Esophagus squamous epithelium (tissue), 5 donors: ENCODE data around the gene DESI1. TPM values are rescaled to one million over a fixed set of nuclear protein-coding genes. Genes with fewer than 3 reads are reported as not detected.
A peak's percentile ranks its signal among the peaks of the same experiment; 100 is the strongest.

Experiments used
- DNase-seq: peaks from one replicate; lab custom pipeline; 2025; lab: John Stamatoyannopoulos, UW
- H3K27ac ChIP-seq, 4 donors: fragments of 200-600 bp; sonication (generic); one replicate each; pipeline ENCODE4 v1.5.1; 2016 to 2019; ENCODE audit warnings: mild to moderate bottlenecking in 1 of 4
- H3K27me3 ChIP-seq, 4 donors: fragments of 200-600 bp; sonication (generic); 1 replicate in 3 of 4; 2 replicates in 1 of 4; pipeline versions ENCODE4 v1.5.1 to v1.6.0; 2017 to 2021; ENCODE audit warnings: antibody characterized with exemption in 1 of 4
- H3K36me3 ChIP-seq, 3 donors: fragments of 200-600 bp; sonication (generic); one replicate each; pipeline ENCODE4 v1.5.1; 2016 to 2019
- H3K4me1 ChIP-seq, 3 donors: fragments of 200-600 bp; sonication (generic); one replicate each; pipeline ENCODE4 v1.5.1; 2017 to 2019
- H3K4me3 ChIP-seq, 4 donors: fragments of 200-600 bp; sonication (generic); 1 replicate in 3 of 4; 2 replicates in 1 of 4; pipeline ENCODE4 v1.5.1; 2016 to 2019; ENCODE audit warnings: mild to moderate bottlenecking in 2 of 4, moderate library complexity in 1 of 4
- H3K9me3 ChIP-seq, 3 donors: fragments of 200-600 bp; sonication (generic); one replicate each; pipeline ENCODE4 v1.5.1; 2016 to 2019
- POLR2A ChIP-seq, 4 donors: fragments of 450-650 bp; IDR thresholded peaks; one replicate each; pipeline ENCODE4 v1.6.1; 2017; ENCODE audit warnings: antibody characterized with exemption in 4 of 4, mild to moderate bottlenecking in 4 of 4, moderate library complexity in 3 of 4
- WGBS, 2 donors: methylation state at CpG; one replicate each; pipeline ENCODE4 v1.1.5; 2018; 5-methylcytosine and 5-hydroxymethylcytosine counted together
- intact Hi-C: fragments of 100-400 bp; cut with DNase I; formaldehyde crosslinking; loops from one replicate; pipeline ENCODE4 v1.15.0; 2022
- total RNA-seq, 4 donors: library from RNA; depleted of rRNA; stranded (reverse); fragments of >200 nt; gene quantifications; one replicate each; pipeline ENCODE4 v1.1.0, GENCODE V29; 2016
- TF ChIP-seq, protein P1 (sequence below), 6 experiments: fragments of 450-650 bp in 4 of 6; fragments of 200-600 bp in 2 of 6; sonication (generic) in 2 of 6; IDR thresholded peaks; one replicate each; pipeline ENCODE4 v1.5.1; 2016 to 2019; ENCODE audit warnings: antibody characterized with exemption in 6 of 6, mild to moderate bottlenecking in 4 of 6, moderate library complexity in 4 of 6
- donor health status: DM: yes; HTN: yes; CAD: no.

DESI1 gene
- total RNA-seq, 4 donors from 2014 or later, result 22.1 to 34.9 (median 28.4) TPM

DNA sequence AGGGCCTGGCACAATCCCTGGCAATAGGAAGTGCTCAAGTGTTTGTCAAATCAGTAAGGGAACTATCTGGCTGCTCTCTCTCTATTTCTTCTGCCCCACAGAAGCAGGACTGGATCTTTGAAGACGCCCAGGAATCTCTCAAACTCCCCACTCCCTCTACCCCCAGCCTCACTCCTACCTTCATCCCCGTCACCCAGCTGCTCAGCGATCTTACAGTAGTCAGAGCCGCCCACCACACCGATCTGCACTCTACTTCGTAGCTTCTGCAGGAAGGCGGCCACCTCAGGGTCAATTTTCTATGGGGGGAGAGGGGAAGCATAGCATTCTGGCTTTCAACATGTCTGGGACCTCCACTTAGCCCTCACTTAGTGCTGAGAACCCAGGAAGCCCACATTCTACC, 34.9 kb downstream of the DESI1 start:
- Histone ChIP-seq H3K4me3 (no peak overlapping the region), H3K9me3 (no peaks in the 10 kb centered on the region), H3K27ac (no peak overlapping the region), H3K36me3 (peaks cover 0 to 56% (median 12%) of the 10 kb centered on the region in 3 donors), H3K27me3 (no peaks in the 10 kb centered on the region), H3K4me1 (peaks cover 9 to 29% (median 16%) of the 10 kb centered on the region in 3 donors)
- TF ChIP-seq POLR2A (IDR thresholded peaks at IDR 0.05), result no peak
- TF ChIP-seq, protein P1, sequence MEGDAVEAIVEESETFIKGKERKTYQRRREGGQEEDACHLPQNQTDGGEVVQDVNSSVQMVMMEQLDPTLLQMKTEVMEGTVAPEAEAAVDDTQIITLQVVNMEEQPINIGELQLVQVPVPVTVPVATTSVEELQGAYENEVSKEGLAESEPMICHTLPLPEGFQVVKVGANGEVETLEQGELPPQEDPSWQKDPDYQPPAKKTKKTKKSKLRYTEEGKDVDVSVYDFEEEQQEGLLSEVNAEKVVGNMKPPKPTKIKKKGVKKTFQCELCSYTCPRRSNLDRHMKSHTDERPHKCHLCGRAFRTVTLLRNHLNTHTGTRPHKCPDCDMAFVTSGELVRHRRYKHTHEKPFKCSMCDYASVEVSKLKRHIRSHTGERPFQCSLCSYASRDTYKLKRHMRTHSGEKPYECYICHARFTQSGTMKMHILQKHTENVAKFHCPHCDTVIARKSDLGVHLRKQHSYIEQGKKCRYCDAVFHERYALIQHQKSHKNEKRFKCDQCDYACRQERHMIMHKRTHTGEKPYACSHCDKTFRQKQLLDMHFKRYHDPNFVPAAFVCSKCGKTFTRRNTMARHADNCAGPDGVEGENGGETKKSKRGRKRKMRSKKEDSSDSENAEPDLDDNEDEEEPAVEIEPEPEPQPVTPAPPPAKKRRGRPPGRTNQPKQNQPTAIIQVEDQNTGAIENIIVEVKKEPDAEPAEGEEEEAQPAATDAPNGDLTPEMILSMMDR (IDR thresholded peaks at IDR 0.05), result no peak
- DNase-seq, result no peak
- WGBS, 2 donors, result 92 to 99% methylated on average over 7 of the region's 7 CpGs
- intact Hi-C loops, result no loop called here

DNA sequence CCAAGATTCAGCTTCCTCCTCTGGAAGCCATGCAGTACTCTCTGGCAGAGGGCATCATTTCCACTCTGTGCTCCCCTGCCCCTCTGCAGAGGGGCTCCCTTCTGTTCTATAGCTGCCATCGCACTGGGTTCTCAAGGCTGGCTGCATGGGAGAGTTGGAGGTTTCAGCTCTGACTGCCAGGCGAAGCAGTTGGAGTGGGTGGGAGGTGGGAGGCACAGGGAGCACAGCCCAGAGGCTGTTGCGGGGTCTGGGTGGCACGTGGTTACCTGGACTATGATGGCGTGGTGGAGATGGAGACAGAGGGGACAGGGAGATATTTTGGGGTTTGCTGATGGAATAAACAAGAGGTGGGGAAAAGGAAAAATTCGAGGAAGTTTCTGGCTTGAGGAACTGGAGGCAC, 36.0 kb downstream of the DESI1 start:
- no peak for TF ChIP-seq POLR2A (IDR thresholded peaks at IDR 0.05)
- TF ChIP-seq, protein P1 (IDR thresholded peaks at IDR 0.05), result no peak
- intact Hi-C loops, result no loop called here
- Histone ChIP-seq H3K27ac (peak overlapping the region in 1 of 4 donors; percentile 18), H3K4me1 (peaks cover 9 to 21% (median 16%) of the 10 kb centered on the region in 3 donors), H3K9me3 (no peaks in the 10 kb centered on the region), H3K36me3 (peaks cover 5 to 66% (median 16%) of the 10 kb centered on the region in 3 donors), H3K27me3 (no peaks in the 10 kb centered on the region), H3K4me3 (no peak overlapping the region)
- DNase-seq, result no peak
- 83 to 96% methylated on average over 4 to 5 of the region's 6 CpGs for WGBS, 2 donors

DNA sequence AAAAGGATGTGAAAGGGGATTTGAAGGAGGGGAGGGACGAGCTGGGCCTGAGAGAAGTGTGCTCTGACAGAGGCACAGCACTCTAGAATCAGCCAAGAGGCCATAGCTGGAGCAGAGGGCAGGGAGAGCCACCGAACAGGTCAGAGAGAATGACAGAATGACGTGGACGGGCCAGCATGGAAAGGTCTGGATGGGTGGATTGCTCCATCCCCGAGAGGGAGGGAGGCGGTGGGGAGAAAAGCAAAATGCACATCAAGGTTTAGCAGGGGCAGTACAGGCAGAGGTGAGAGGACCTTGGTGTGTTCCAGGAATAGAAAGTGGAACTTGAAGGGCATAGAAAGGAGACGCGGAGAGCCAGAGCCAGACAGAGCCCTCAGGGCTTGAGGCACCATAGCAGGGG, 38.1 kb downstream of the DESI1 start:
- no peak for TF ChIP-seq POLR2A (IDR thresholded peaks at IDR 0.05)
- TF ChIP-seq, protein P1 (IDR thresholded peaks at IDR 0.05), result no peak
- peaks cover under 1 to 4% (median 4%) of the 10 kb centered on the region in 3 donors for H3K4me1 ChIP-seq
- peaks cover 19 to 88% (median 20%) of the 10 kb centered on the region in 3 donors for H3K36me3 ChIP-seq
- intact Hi-C loops, result no loop called here
- no peak overlapping the region for H3K27ac ChIP-seq
- H3K27me3 ChIP-seq, result no peaks in the 10 kb centered on the region
- H3K4me3 ChIP-seq, result no peak overlapping the region
- DNase-seq, result no peak
- WGBS, 2 donors, result 78 to 88% methylated on average over 8 of the region's 8 CpGs
- H3K9me3 ChIP-seq, result no peaks in the 10 kb centered on the region

DNA sequence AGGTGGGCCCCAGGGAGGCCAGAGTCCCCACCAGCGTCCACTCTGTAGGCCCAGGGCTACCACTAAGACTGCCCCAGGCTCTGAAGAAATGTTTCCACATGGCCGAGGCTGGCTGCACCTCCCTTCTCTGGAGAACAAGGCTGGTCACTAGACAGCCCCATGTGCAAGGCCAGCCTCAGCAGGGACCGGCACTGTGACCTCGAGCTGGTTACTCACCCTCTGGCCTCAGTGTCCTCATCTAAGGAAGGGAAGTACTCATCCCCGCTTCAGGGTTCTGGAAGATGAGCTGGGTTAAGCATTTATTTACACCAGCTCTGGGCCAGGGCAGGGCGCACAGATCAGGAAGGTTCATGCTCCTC, 40.9 kb downstream of the DESI1 start:
- Histone ChIP-seq H3K27ac (no peak overlapping the region), H3K27me3 (no peaks in the 10 kb centered on the region), H3K4me3 (no peak overlapping the region), H3K9me3 (no peaks in the 10 kb centered on the region), H3K4me1 (peaks cover 0 to 8% (median 6%) of the 10 kb centered on the region in 3 donors), H3K36me3 (peaks cover 19 to 100% (median 31%) of the 10 kb centered on the region in 3 donors)
- intact Hi-C loops, result no loop called here
- 83 to 93% methylated on average over 2 of the region's 6 CpGs for WGBS, 2 donors
- no peak for TF ChIP-seq POLR2A (IDR thresholded peaks at IDR 0.05)
- TF ChIP-seq, protein P1 (IDR thresholded peaks at IDR 0.05), result no peak
- DNase-seq, result no peak

DNA sequence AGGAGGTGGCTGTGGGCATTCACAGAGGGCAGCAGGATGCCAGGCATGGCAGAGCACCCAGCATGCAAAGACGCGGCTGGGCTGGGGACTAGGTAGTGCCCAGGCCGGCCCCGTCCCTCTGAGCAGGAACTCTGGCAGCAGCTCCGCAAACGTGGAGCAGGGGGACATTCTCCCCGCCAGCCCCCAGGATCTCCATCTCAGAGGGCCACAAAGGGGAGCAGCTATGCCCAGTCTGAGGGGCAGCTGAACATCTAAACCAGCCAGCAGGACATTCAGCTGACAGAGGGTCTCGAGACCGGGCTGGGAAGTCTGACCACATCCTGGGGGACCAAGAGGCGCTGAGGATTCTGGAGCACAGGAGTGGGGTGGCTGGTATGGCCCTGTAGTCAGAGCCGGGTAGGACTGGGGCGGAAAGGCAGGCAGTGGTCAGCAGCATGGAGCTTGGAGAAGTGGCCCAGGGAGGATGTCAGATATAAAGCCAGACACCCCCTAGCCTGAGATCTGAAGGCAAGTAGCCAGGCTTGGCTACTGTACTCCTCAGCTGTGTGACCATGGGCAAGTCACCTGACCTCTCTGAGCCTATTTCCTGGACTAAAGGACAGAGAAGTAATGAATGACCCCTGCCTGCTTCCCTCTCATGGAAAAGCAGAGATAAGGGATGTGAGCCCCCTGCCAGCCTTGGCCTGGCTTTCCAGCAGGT, 41.4 kb downstream of the DESI1 start:
- DNase-seq, result no peak
- Histone ChIP-seq H3K4me1 (peaks cover 3 to 11% (median 7%) of the 10 kb centered on the region in 3 donors), H3K27me3 (no peaks in the 10 kb centered on the region), H3K27ac (no peak overlapping the region), H3K9me3 (no peaks in the 10 kb centered on the region), H3K4me3 (no peak overlapping the region), H3K36me3 (peaks cover 19 to 100% (median 31%) of the 10 kb centered on the region in 3 donors)
- intact Hi-C loops, result no loop called here
- TF ChIP-seq POLR2A (IDR thresholded peaks at IDR 0.05), result no peak
- TF ChIP-seq, protein P1 (IDR thresholded peaks at IDR 0.05), result no peak
- WGBS, 2 donors, result 90 to 100% methylated on average over 2 to 3 of the region's 12 CpGs
